Neural crest cell (in vitro differentiated cells): ENCODE data around the gene KIAA1614. TPM values are rescaled to one million over a fixed set of nuclear protein-coding genes. Genes with fewer than 3 reads are reported as not detected.

Source experiments
- DNase-seq: peaks from one replicate; pipeline ENCODE4 v3.0.0; 2021; ENCODE audit warnings: low read depth, mixed read lengths, low spot score
- H3K27ac Mint-ChIP-seq: one replicate; pipeline ENCODE4 v1.8.0; 2021; ENCODE audit warnings: mild to moderate bottlenecking, mixed read lengths; ENCODE audit not compliant: unreplicated experiment
- H3K27me3 Mint-ChIP-seq: 2 replicates; pipeline ENCODE4 v1.8.0; 2021; ENCODE audit warnings: low read depth, mild to moderate bottlenecking, mixed read lengths
- H3K36me3 Mint-ChIP-seq: 2 replicates; pipeline ENCODE4 v1.8.0; 2021; ENCODE audit warnings: low read depth, mild to moderate bottlenecking, mixed read lengths
- H3K4me1 Mint-ChIP-seq: 2 replicates; pipeline ENCODE4 v1.8.0; 2021; ENCODE audit warnings: mixed read lengths
- H3K4me3 Mint-ChIP-seq: one replicate; pipeline ENCODE4 v1.8.0; 2021; ENCODE audit warnings: mild to moderate bottlenecking, mixed read lengths
- H3K9me3 Mint-ChIP-seq: 2 replicates; pipeline ENCODE4 v1.8.0; 2021; ENCODE audit warnings: mixed read lengths
- total RNA-seq: library from RNA; stranded (reverse); gene quantifications from 2 replicates; pipeline ENCODE4 v1.2.1, GENCODE V29; 2021
- TF ChIP-seq, protein P1 (sequence below): fragments of 200-600 bp; sonication (generic); conservative IDR thresholded peaks from 2 replicates; pipeline ENCODE4 v1.5.0; 2021; ENCODE audit warnings: antibody characterized with exemption, mild to moderate bottlenecking

KIAA1614 gene
- total RNA-seq, 1 donor from 2014 or later: 2.1 TPM

- Mint-ChIP-seq H3K4me1 (peaks cover 45% of the 10 kb centered on the region), H3K9me3 (no peaks in the 10 kb centered on the region), H3K27ac (no peak overlapping the region), H3K4me3 (no peak overlapping the region), H3K27me3 (no peaks in the 10 kb centered on the region), H3K36me3 (peaks cover 2% of the 10 kb centered on the region)
- DNase-seq: no peak
- TF ChIP-seq, protein P1, sequence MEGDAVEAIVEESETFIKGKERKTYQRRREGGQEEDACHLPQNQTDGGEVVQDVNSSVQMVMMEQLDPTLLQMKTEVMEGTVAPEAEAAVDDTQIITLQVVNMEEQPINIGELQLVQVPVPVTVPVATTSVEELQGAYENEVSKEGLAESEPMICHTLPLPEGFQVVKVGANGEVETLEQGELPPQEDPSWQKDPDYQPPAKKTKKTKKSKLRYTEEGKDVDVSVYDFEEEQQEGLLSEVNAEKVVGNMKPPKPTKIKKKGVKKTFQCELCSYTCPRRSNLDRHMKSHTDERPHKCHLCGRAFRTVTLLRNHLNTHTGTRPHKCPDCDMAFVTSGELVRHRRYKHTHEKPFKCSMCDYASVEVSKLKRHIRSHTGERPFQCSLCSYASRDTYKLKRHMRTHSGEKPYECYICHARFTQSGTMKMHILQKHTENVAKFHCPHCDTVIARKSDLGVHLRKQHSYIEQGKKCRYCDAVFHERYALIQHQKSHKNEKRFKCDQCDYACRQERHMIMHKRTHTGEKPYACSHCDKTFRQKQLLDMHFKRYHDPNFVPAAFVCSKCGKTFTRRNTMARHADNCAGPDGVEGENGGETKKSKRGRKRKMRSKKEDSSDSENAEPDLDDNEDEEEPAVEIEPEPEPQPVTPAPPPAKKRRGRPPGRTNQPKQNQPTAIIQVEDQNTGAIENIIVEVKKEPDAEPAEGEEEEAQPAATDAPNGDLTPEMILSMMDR: no peak
Measured at GRCh38 chr1:180931529-180931928, 18.8 kb downstream of the KIAA1614 start.

- Mint-ChIP-seq H3K4me3 (no peak overlapping the region), H3K27ac (no peak overlapping the region), H3K27me3 (no peaks in the 10 kb centered on the region), H3K9me3 (no peaks in the 10 kb centered on the region), H3K36me3 (peaks cover 2% of the 10 kb centered on the region), H3K4me1 (peaks cover 37% of the 10 kb centered on the region)
- no peak for DNase-seq
- TF ChIP-seq, protein P1: no peak
Measured at GRCh38 chr1:180932378-180932777, 19.7 kb downstream of the KIAA1614 start.

- H3K4me1 Mint-ChIP-seq: peaks cover 30% of the 10 kb centered on the region
- TF ChIP-seq, protein P1: no peak
- H3K9me3 Mint-ChIP-seq: no peaks in the 10 kb centered on the region
- H3K4me3 Mint-ChIP-seq: no peak overlapping the region
- H3K27ac Mint-ChIP-seq: no peak overlapping the region
- H3K27me3 Mint-ChIP-seq: no peaks in the 10 kb centered on the region
- peaks cover 2% of the 10 kb centered on the region for H3K36me3 Mint-ChIP-seq
- no peak for DNase-seq
Measured at GRCh38 chr1:180933141-180933540, 20.4 kb downstream of the KIAA1614 start.

GRCh38 chr1:180934563-180934962, 21.9 kb downstream of the KIAA1614 start:
- H3K4me1 Mint-ChIP-seq: peaks cover 19% of the 10 kb centered on the region
- H3K4me3 Mint-ChIP-seq: no peak overlapping the region
- no peaks in the 10 kb centered on the region for H3K36me3 Mint-ChIP-seq
- DNase-seq: no peak
- H3K27me3 Mint-ChIP-seq: no peaks in the 10 kb centered on the region
- no peaks in the 10 kb centered on the region for H3K9me3 Mint-ChIP-seq
- TF ChIP-seq, protein P1: no peak
- H3K27ac Mint-ChIP-seq: no peak overlapping the region

GRCh38 chr1:180935326-180936109, 22.8 kb downstream of the KIAA1614 start:
- TF ChIP-seq, protein P1: no peak
- Mint-ChIP-seq H3K4me3 (no peak overlapping the region), H3K36me3 (no peaks in the 10 kb centered on the region), H3K27me3 (no peaks in the 10 kb centered on the region), H3K4me1 (peaks cover 18% of the 10 kb centered on the region), H3K27ac (no peak overlapping the region), H3K9me3 (no peaks in the 10 kb centered on the region)
- DNase-seq: no peak
